Neuronal stem cell (in vitro differentiated cells): Measurements from ENCODE around the gene MYH7B.

ENCODE experiments used
- DNase-seq: peaks from one replicate; pipeline ENCODE4 v3.0.0-alpha.2; 2013; ENCODE audit warnings: low spot score
- H2AFZ ChIP-seq: one replicate; pipeline ENCODE4 v1.6.1; 2013; ENCODE audit warnings: mild to moderate bottlenecking, low read length, inconsistent platforms
- H2AK5ac ChIP-seq: 2 replicates; pipeline ENCODE4 v1.6.1; 2013; ENCODE audit warnings: low read depth, mild to moderate bottlenecking, inconsistent platforms, low read length, moderate library complexity, mixed read lengths
- H2BK120ac ChIP-seq: 2 replicates; pipeline ENCODE4 v1.6.1; 2013; ENCODE audit warnings: low read depth, mild to moderate bottlenecking, inconsistent platforms, low read length, moderate library complexity, mixed read lengths
- H2BK12ac ChIP-seq: one replicate; pipeline ENCODE4 v1.6.1; 2013; ENCODE audit warnings: low read length, inconsistent platforms
- H2BK15ac ChIP-seq: 2 replicates; pipeline ENCODE4 v1.6.1; 2013; ENCODE audit warnings: mild to moderate bottlenecking, low read length, inconsistent platforms, mixed read lengths
- H2BK5ac ChIP-seq: one replicate; pipeline ENCODE4 v1.6.1; 2013; ENCODE audit warnings: inconsistent platforms, mild to moderate bottlenecking, low read length, moderate library complexity
- H3K14ac ChIP-seq: one replicate; pipeline ENCODE4 v1.6.1; 2013; ENCODE audit warnings: low read length, inconsistent platforms
- H3K18ac ChIP-seq: 2 replicates; pipeline ENCODE4 v1.6.1; 2013; ENCODE audit warnings: low read length, inconsistent platforms
- H3K23ac ChIP-seq: 2 replicates; pipeline ENCODE4 v1.6.1; 2013; ENCODE audit warnings: low read depth, mild to moderate bottlenecking, mixed read lengths, low read length, inconsistent platforms; ENCODE audit not compliant: poor library complexity
- H3K27ac ChIP-seq: replicated peaks from 3 replicates; pipeline ENCODE4 v1.5.1; 2013; ENCODE audit warnings: low read length, inconsistent platforms
- H3K27me3 ChIP-seq, 3 experiments: 2 replicates each; pipeline ENCODE4 v1.6.1; 2013; ENCODE audit warnings: low read length in 3 of 3, mild to moderate bottlenecking in 2 of 3, inconsistent platforms in 1 of 3, low read depth in 1 of 3, mixed read lengths in 1 of 3, moderate library complexity in 1 of 3; ENCODE audit not compliant: control insufficient read depth in 3 of 3, insufficient read depth in 3 of 3
- H3K36me3 ChIP-seq, 2 donors: replicated peaks in 1 of 2; 2 replicates each; pipeline ENCODE4 v1.6.1; 2013; ENCODE audit warnings: low read length in 2 of 2; ENCODE audit not compliant: control insufficient read depth in 2 of 2, insufficient read depth in 2 of 2
- H3K4ac ChIP-seq: 2 replicates; pipeline ENCODE4 v1.6.1; 2013; ENCODE audit warnings: inconsistent platforms, mild to moderate bottlenecking, low read length, moderate library complexity
- H3K4me1 ChIP-seq, 2 donors: 1 replicate in 1 of 2; 2 replicates in 1 of 2; pipeline ENCODE4 v1.6.1; 2013; ENCODE audit warnings: low read length in 2 of 2, low read depth in 1 of 2; ENCODE audit not compliant: control insufficient read depth in 2 of 2, insufficient read depth in 1 of 2
- H3K4me2 ChIP-seq: one replicate; pipeline ENCODE4 v1.6.1; 2013; ENCODE audit warnings: mild to moderate bottlenecking, low read length, inconsistent platforms; ENCODE audit not compliant: insufficient read depth, poor library complexity, severe bottlenecking
- H3K4me3 ChIP-seq, 2 donors: 2 replicates each; pipeline ENCODE4 v1.5.1; 2013; ENCODE audit warnings: low read length in 2 of 2, mild to moderate bottlenecking in 2 of 2, inconsistent platforms in 1 of 2, moderate library complexity in 1 of 2
- H3K79me1 ChIP-seq: one replicate; pipeline ENCODE4 v1.6.1; 2013; ENCODE audit warnings: low read depth, mild to moderate bottlenecking, inconsistent platforms, low read length, moderate library complexity
- H3K9ac ChIP-seq: one replicate; pipeline ENCODE4 v1.6.1; 2013; ENCODE audit warnings: mild to moderate bottlenecking, low read depth, low read length, inconsistent platforms; ENCODE audit not compliant: poor library complexity
- H3K9me3 ChIP-seq, 2 donors: replicated peaks in 1 of 2; 2 replicates each; pipeline versions ENCODE3 to v1.6.1; 2013; ENCODE audit warnings: low read length in 2 of 2, mild to moderate bottlenecking in 2 of 2, inconsistent platforms in 1 of 2, low read depth in 1 of 2, mixed read lengths in 1 of 2, moderate library complexity in 1 of 2; ENCODE audit not compliant: control insufficient read depth in 2 of 2, insufficient read depth in 1 of 2
- H4K8ac ChIP-seq: one replicate; pipeline ENCODE4 v1.6.1; 2013; ENCODE audit warnings: low read depth, mild to moderate bottlenecking, inconsistent platforms, low read length, moderate library complexity
- H4K91ac ChIP-seq: one replicate; pipeline ENCODE4 v1.6.1; 2013; ENCODE audit warnings: low read length, low read depth, mild to moderate bottlenecking, inconsistent platforms; ENCODE audit not compliant: poor library complexity
- WGBS, 2 donors: extraction: QIAGEN DNeasy Blood & Tissue Kit; methylation state at CpG; one replicate each; pipeline ENCODE4 v1.1.7; 2013; ENCODE audit warnings: missing lambda C conversion rate in 2 of 2, mixed read lengths in 1 of 2; ENCODE audit not compliant: insufficient read length in 2 of 2, insufficient replicate concordance in 1 of 2; ENCODE audit errors: extremely low coverage in 2 of 2; 5-methylcytosine and 5-hydroxymethylcytosine counted together
- small RNA-seq: library from polyadenylated mRNA; stranded (forward); fragments of <200 nt; extraction: miRNeasy Mini kit (QIAGEN cat#:217004); gene quantifications from one replicate; pipeline ENCODE3, GENCODE V24; 2013; ENCODE audit not compliant: insufficient read depth

The MYH7B gene

DNA sequence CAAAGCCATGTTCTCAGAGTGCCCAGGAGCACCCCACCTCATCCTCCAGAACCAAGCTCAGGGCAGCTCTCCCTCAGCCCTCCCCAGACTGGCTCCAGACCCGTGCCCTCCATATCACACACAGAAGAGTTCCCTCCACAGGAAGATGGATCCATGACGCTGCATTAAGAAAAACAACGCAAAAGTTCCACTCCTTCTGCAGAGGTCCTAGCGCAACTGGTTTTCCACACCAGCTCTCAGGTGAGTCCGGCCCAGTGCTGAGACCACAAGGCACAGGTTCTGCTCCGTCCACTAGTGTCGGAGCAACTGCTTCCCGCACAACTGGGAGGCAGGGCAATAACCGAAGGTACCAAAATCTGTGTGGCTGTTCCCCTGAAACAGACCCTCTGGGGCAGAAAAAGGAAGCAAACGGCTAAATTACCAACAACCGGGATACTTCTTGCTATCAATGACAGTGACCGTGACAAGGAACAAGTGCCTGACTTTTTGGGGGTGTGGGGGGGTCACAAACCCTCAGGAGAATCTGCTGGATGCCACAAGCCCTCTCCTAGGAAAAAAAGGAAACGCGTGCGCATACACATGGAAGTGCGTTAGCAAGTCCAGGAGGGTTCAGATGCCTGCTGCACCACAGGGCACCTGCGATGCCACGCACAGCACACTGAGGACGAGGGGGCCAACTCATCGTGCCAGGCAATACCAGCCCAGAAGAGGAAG lies 49.2 kb downstream of the MYH7B start:
- no CpG with 5 or more reads among the region's 20 CpGs for WGBS, 2 donors
- no peak overlapping the region for H4K91ac ChIP-seq
- H3K9ac ChIP-seq = no peak overlapping the region
- no peak overlapping the region for H3K14ac ChIP-seq
- no peak overlapping the region for H3K23ac ChIP-seq
- no peak overlapping the region for H4K8ac ChIP-seq
- no peak overlapping the region for H2BK120ac ChIP-seq
- DNase-seq = no peak
- no peak overlapping the region for H2AFZ ChIP-seq
- no peak overlapping the region for H3K18ac ChIP-seq
- peaks cover 80 to 100% of the 10 kb centered on the region in 2 donors for H3K36me3 ChIP-seq
- no peak overlapping the region for H2BK15ac ChIP-seq
- H2BK12ac ChIP-seq = no peak overlapping the region
- H2AK5ac ChIP-seq = no peak overlapping the region
- no peak overlapping the region for H2BK5ac ChIP-seq
- H3K9me3 ChIP-seq = no peaks in the 10 kb centered on the region
- H3K4me2 ChIP-seq = no peak overlapping the region
- H3K79me1 ChIP-seq = peaks cover 4% of the 10 kb centered on the region
- no peak overlapping the region for H3K4me3 ChIP-seq
- no peaks in the 10 kb centered on the region for H3K4me1 ChIP-seq
- H3K27ac ChIP-seq = no peak overlapping the region
- H3K4ac ChIP-seq = no peak overlapping the region
- no peaks in the 10 kb centered on the region for H3K27me3 ChIP-seq

Small RNAs within 50 kb of the gene (small RNA-seq; reads per million reads assigned to genes)
- gene MIR499A = 3.5 reads per million
